ENCODE measurements around the gene PRPF39. TPM values are rescaled to one million over a fixed set of nuclear protein-coding genes. Genes with fewer than 3 reads are reported as not detected.
A peak's percentile ranks its signal among the peaks of the same experiment; 100 is the strongest.

PRPF39 gene
- total and polyA plus RNA-seq, 10 of the 15 experiments (the other 5 are each of a cell fraction or from before 2014, with no cell fraction given): 22.1 to 91.7 (median 36.9) TPM

DNA sequence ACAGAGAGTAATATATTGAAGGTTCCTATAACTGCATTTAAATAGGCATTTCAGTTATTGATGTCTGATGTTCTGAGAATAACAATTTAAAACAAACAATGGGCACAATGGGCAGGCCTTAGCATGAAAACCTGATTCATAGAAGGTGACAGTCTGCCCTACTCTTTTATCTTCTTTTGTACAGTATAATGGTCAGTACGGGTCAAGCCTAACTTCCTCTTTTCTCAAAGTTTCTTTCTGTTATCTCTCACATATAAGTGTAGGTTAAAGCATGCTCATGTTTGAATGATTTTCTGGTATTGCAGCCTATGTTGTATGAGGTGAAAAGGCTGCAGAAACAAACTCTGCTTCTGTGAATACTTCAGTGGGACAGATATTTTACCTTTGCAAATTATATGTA is 36.2 kb downstream of the PRPF39 start:
- TF ChIP-seq SPI1 (IDR thresholded peaks at IDR 0.05; ENCODE audit: borderline replicate concordance, insufficient read depth, low read depth, low read length) (0 out of 2 replicates have a peak, but pooled peaks have one; percentile 17), CBFB (IDR thresholded peaks at IDR 0.05; ENCODE audit: low read depth) (no peak), ZNF217 (IDR thresholded peaks at IDR 0.05) (no peak)
- no peak for FAIRE-seq
- no peaks in the 10 kb centered on the region for H3K9me3 ChIP-seq (replicated peaks; ENCODE audit: control insufficient read depth, insufficient read depth, low read length)
- no peak overlapping the region for H3K9ac ChIP-seq (ENCODE audit: control insufficient read depth, insufficient read depth, low read length)
- ChIA-PET RAD21 (ENCODE audit: unreplicated experiment) (no interaction called here), SMC1A (ENCODE audit: uncharacterized antibody, unreplicated experiment) (no interaction called here), CTCF (no interaction called here), POLR2A (no interaction called here)
- no peaks in the 10 kb centered on the region for H3K79me2 ChIP-seq (ENCODE audit: control insufficient read depth, insufficient read depth, low read length)
- TSS peak; percentile 39 for BruUV-seq (replicated peaks)
- H3K4me1 ChIP-seq (ENCODE audit: control insufficient read depth, insufficient read depth, low read length): no peaks in the 10 kb centered on the region
- H3K36me3 ChIP-seq (ENCODE audit: control insufficient read depth in 2 of 2, insufficient read depth in 2 of 2, low read length in 1 of 2): peaks cover 0 to 31% of the 10 kb centered on the region in 2 experiments
- in situ Hi-C loops (cut with MboI): no loop called here
- intact Hi-C loops (cut with micrococcal nuclease; ENCODE audit: unreplicated experiment): no loop called here
- H2AFZ ChIP-seq (ENCODE audit: control insufficient read depth, low read depth, low read length): no peak overlapping the region
- no peak for DNase-seq (ENCODE audit: low read depth, low spot score)
- H3K27ac ChIP-seq (ENCODE audit: control insufficient read depth, insufficient read depth): no peak overlapping the region
- H4K20me1 ChIP-seq (ENCODE audit: control insufficient read depth, insufficient read depth): no peaks in the 10 kb centered on the region
- no peaks in the 10 kb centered on the region for H3K27me3 ChIP-seq (replicated peaks in 1 of 2; ENCODE audit: control insufficient read depth in 2 of 2, insufficient read depth in 2 of 2, low read length in 1 of 2)
- no peak overlapping the region for H3K4me2 ChIP-seq (ENCODE audit: control insufficient read depth, insufficient read depth)
- WGBS (ENCODE audit: insufficient coverage, insufficient replicate concordance, low lambda C conversion rate, missing lambda C conversion rate): 50% methylated on average over 1 of the region's 1 CpG
- no peak overlapping the region for H3K4me3 ChIP-seq
- peak; percentile 84 for ATAC-seq

DNA sequence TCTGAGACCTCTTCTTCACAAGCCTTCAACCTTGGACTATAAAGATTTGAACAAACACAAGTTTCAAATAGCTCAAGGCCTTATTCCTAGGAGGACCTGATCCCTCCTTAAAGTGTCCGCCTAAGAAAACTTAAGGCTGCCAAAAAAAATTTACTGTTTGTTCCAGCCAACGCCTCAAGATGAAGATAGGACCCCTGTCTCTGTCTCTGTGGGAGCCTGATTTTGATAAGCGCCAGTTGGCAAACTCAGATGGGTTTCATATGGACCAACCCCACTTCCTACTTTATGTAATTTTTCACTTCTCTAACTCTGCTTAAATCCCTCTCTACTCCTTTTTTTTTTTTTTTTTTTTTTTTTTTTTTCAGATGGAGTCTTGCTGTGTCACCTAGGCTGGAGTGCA is 39.4 kb downstream of the PRPF39 start:
- 96% methylated on average over 3 of the region's 3 CpGs for WGBS (ENCODE audit: insufficient coverage, insufficient replicate concordance, low lambda C conversion rate, missing lambda C conversion rate)
- in situ Hi-C loops (cut with MboI): no loop called here
- ATAC-seq: no peak
- ChIA-PET POLR2A (interaction anchor here (0.6 kb wide), 2 partner anchors 24 to 209 kb away, joined by 3 to 4 read pairs; no protein-coding TSS in a partner anchor), RAD21 (ENCODE audit: unreplicated experiment) (no interaction called here), SMC1A (ENCODE audit: uncharacterized antibody, unreplicated experiment) (no interaction called here), CTCF (no interaction called here)
- Histone ChIP-seq H3K4me2 (ENCODE audit: control insufficient read depth, insufficient read depth) (no peak overlapping the region), H3K9me3 (replicated peaks; ENCODE audit: control insufficient read depth, insufficient read depth, low read length) (no peaks in the 10 kb centered on the region), H4K20me1 (ENCODE audit: control insufficient read depth, insufficient read depth) (no peaks in the 10 kb centered on the region), H3K36me3 (ENCODE audit: control insufficient read depth in 2 of 2, insufficient read depth in 2 of 2, low read length in 1 of 2) (peaks cover 1 to 28% of the 10 kb centered on the region in 2 experiments), H3K4me3 (no peak overlapping the region), H3K4me1 (ENCODE audit: control insufficient read depth, insufficient read depth, low read length) (no peaks in the 10 kb centered on the region), H3K27ac (ENCODE audit: control insufficient read depth, insufficient read depth) (no peak overlapping the region), H3K79me2 (ENCODE audit: control insufficient read depth, insufficient read depth, low read length) (no peaks in the 10 kb centered on the region), H3K9ac (ENCODE audit: control insufficient read depth, insufficient read depth, low read length) (no peak overlapping the region), H2AFZ (ENCODE audit: control insufficient read depth, low read depth, low read length) (no peak overlapping the region), H3K27me3 (replicated peaks in 1 of 2; ENCODE audit: control insufficient read depth in 2 of 2, insufficient read depth in 2 of 2, low read length in 1 of 2) (no peaks in the 10 kb centered on the region)
- DNase-seq (ENCODE audit: low read depth, low spot score): no peak
- intact Hi-C loops (cut with micrococcal nuclease; ENCODE audit: unreplicated experiment): no loop called here
- FAIRE-seq: no peak
- BruUV-seq (replicated peaks): no TSS peak
- TF ChIP-seq CHD2 (IDR thresholded peaks at IDR 0.05; ENCODE audit: borderline replicate concordance, low read depth, low read length) (no peak), KAT2A (conservative IDR thresholded peaks at IDR 0.05; ENCODE audit: control insufficient read depth, low read depth, low read length) (no peak), RFX5 (IDR thresholded peaks at IDR 0.05; ENCODE audit: low read depth, low read length) (no peak), HCFC1 (IDR thresholded peaks at IDR 0.05; ENCODE audit: low read length) (no peak)
- TF ChIP-seq, protein P1, sequence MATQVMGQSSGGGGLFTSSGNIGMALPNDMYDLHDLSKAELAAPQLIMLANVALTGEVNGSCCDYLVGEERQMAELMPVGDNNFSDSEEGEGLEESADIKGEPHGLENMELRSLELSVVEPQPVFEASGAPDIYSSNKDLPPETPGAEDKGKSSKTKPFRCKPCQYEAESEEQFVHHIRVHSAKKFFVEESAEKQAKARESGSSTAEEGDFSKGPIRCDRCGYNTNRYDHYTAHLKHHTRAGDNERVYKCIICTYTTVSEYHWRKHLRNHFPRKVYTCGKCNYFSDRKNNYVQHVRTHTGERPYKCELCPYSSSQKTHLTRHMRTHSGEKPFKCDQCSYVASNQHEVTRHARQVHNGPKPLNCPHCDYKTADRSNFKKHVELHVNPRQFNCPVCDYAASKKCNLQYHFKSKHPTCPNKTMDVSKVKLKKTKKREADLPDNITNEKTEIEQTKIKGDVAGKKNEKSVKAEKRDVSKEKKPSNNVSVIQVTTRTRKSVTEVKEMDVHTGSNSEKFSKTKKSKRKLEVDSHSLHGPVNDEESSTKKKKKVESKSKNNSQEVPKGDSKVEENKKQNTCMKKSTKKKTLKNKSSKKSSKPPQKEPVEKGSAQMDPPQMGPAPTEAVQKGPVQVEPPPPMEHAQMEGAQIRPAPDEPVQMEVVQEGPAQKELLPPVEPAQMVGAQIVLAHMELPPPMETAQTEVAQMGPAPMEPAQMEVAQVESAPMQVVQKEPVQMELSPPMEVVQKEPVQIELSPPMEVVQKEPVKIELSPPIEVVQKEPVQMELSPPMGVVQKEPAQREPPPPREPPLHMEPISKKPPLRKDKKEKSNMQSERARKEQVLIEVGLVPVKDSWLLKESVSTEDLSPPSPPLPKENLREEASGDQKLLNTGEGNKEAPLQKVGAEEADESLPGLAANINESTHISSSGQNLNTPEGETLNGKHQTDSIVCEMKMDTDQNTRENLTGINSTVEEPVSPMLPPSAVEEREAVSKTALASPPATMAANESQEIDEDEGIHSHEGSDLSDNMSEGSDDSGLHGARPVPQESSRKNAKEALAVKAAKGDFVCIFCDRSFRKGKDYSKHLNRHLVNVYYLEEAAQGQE (IDR thresholded peaks at IDR 0.05; ENCODE audit: low read depth, low read length): no peak
- TF ChIP-seq, protein P2, sequence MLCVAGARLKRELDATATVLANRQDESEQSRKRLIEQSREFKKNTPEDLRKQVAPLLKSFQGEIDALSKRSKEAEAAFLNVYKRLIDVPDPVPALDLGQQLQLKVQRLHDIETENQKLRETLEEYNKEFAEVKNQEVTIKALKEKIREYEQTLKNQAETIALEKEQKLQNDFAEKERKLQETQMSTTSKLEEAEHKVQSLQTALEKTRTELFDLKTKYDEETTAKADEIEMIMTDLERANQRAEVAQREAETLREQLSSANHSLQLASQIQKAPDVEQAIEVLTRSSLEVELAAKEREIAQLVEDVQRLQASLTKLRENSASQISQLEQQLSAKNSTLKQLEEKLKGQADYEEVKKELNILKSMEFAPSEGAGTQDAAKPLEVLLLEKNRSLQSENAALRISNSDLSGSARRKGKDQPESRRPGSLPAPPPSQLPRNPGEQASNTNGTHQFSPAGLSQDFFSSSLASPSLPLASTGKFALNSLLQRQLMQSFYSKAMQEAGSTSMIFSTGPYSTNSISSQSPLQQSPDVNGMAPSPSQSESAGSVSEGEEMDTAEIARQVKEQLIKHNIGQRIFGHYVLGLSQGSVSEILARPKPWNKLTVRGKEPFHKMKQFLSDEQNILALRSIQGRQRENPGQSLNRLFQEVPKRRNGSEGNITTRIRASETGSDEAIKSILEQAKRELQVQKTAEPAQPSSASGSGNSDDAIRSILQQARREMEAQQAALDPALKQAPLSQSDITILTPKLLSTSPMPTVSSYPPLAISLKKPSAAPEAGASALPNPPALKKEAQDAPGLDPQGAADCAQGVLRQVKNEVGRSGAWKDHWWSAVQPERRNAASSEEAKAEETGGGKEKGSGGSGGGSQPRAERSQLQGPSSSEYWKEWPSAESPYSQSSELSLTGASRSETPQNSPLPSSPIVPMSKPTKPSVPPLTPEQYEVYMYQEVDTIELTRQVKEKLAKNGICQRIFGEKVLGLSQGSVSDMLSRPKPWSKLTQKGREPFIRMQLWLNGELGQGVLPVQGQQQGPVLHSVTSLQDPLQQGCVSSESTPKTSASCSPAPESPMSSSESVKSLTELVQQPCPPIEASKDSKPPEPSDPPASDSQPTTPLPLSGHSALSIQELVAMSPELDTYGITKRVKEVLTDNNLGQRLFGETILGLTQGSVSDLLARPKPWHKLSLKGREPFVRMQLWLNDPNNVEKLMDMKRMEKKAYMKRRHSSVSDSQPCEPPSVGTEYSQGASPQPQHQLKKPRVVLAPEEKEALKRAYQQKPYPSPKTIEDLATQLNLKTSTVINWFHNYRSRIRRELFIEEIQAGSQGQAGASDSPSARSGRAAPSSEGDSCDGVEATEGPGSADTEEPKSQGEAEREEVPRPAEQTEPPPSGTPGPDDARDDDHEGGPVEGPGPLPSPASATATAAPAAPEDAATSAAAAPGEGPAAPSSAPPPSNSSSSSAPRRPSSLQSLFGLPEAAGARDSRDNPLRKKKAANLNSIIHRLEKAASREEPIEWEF (IDR thresholded peaks at IDR 0.05; ENCODE audit: insufficient replicate concordance, low read depth, low read length): no peak
